Measurements from ENCODE around the gene NSUN4.

- TF ChIP-seq CTCF (IDR thresholded peaks at IDR 0.05) (no peak), POLR2AphosphoS5 (IDR thresholded peaks at IDR 0.05; ENCODE audit: low read depth, low read length) (no peak), TCF7L2 (IDR thresholded peaks at IDR 0.05; ENCODE audit: low read depth, low read length) (no peak)
- TF ChIP-seq, protein P1, sequence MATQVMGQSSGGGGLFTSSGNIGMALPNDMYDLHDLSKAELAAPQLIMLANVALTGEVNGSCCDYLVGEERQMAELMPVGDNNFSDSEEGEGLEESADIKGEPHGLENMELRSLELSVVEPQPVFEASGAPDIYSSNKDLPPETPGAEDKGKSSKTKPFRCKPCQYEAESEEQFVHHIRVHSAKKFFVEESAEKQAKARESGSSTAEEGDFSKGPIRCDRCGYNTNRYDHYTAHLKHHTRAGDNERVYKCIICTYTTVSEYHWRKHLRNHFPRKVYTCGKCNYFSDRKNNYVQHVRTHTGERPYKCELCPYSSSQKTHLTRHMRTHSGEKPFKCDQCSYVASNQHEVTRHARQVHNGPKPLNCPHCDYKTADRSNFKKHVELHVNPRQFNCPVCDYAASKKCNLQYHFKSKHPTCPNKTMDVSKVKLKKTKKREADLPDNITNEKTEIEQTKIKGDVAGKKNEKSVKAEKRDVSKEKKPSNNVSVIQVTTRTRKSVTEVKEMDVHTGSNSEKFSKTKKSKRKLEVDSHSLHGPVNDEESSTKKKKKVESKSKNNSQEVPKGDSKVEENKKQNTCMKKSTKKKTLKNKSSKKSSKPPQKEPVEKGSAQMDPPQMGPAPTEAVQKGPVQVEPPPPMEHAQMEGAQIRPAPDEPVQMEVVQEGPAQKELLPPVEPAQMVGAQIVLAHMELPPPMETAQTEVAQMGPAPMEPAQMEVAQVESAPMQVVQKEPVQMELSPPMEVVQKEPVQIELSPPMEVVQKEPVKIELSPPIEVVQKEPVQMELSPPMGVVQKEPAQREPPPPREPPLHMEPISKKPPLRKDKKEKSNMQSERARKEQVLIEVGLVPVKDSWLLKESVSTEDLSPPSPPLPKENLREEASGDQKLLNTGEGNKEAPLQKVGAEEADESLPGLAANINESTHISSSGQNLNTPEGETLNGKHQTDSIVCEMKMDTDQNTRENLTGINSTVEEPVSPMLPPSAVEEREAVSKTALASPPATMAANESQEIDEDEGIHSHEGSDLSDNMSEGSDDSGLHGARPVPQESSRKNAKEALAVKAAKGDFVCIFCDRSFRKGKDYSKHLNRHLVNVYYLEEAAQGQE (IDR thresholded peaks at IDR 0.05; ENCODE audit: insufficient read depth in 1 of 2, low read depth in 2 of 2, low read length in 1 of 2), result no peak
These were observed 63.3 kb downstream of the NSUN4 start for GRCh38 chr1:46403916-46404315.
